ENCODE results near the gene RC3H1.

The RC3H1 gene

GRCh38 chr1:174040387-174040786, 18.2 kb upstream of the RC3H1 start:
- ChIA-PET POLR2A (no interaction called here), CTCF (interaction anchor here (1.6 kb wide), 1 partner anchor 9 kb away, joined by 4 read pairs; no protein-coding TSS in a partner anchor)
- no peak for DNase-seq (ENCODE audit: extremely low spot score)
- no peak for TF ChIP-seq CTCF (IDR thresholded peaks at IDR 0.05; ENCODE audit: control extremely low read depth, extremely low read depth, low read depth, missing control alignments)

GRCh38 chr1:174039027-174039426, 16.9 kb upstream of the RC3H1 start:
- ChIA-PET POLR2A (no interaction called here), CTCF (interaction anchor here (1.9 kb wide), 1 partner anchor 10 kb away, joined by 5 read pairs; no protein-coding TSS in a partner anchor)
- no peak for DNase-seq (ENCODE audit: extremely low spot score)
- no peak for TF ChIP-seq CTCF (IDR thresholded peaks at IDR 0.05; ENCODE audit: control extremely low read depth, extremely low read depth, low read depth, missing control alignments)

GRCh38 chr1:174036798-174037197, 14.6 kb upstream of the RC3H1 start:
- no peak for DNase-seq (ENCODE audit: extremely low spot score)
- CTCF ChIA-PET, result interaction anchor here (1.0 to 1.6 kb wide), 4 partner anchors 9 to 56 kb away, joined by 4 to 7 read pairs (median 5); no protein-coding TSS in a partner anchor
- no peak for TF ChIP-seq CTCF (IDR thresholded peaks at IDR 0.05; ENCODE audit: control extremely low read depth, extremely low read depth, low read depth, missing control alignments)
- POLR2A ChIA-PET, result no interaction called here

- no peak for DNase-seq (ENCODE audit: extremely low spot score)
- POLR2A ChIA-PET, result no interaction called here
- no peak for TF ChIP-seq CTCF (IDR thresholded peaks at IDR 0.05; ENCODE audit: control extremely low read depth, extremely low read depth, low read depth, missing control alignments)
- CTCF ChIA-PET, result interaction anchor here (1.0 to 1.6 kb wide), 4 partner anchors 9 to 57 kb away, joined by 4 to 7 read pairs (median 5); no protein-coding TSS in a partner anchor
Observed at GRCh38 chr1:174036204-174036603, 14.0 kb upstream of the RC3H1 start.

GRCh38 chr1:174032671-174033222, 10.6 kb upstream of the RC3H1 start:
- POLR2A ChIA-PET, result interaction anchor here (1.5 kb wide), 1 partner anchor 10 kb away, joined by 8 read pairs; the partner anchor contains the start of gene RC3H1
- CTCF ChIA-PET, result no interaction called here
- no peak for DNase-seq (ENCODE audit: extremely low spot score)
- no peak for TF ChIP-seq CTCF (IDR thresholded peaks at IDR 0.05; ENCODE audit: control extremely low read depth, extremely low read depth, low read depth, missing control alignments)

- ChIA-PET POLR2A (interaction anchor here (1.5 kb wide), 1 partner anchor 9 kb away, joined by 8 read pairs; the partner anchor contains the start of gene RC3H1), CTCF (interaction anchor here (1.0 to 1.2 kb wide), 4 partner anchors 10 to 232 kb away, joined by 3 to 4 read pairs (median 3); no protein-coding TSS in a partner anchor)
- TF ChIP-seq CTCF (IDR thresholded peaks at IDR 0.05; ENCODE audit: control extremely low read depth, extremely low read depth, low read depth, missing control alignments), result no peak
- no peak for DNase-seq (ENCODE audit: extremely low spot score)
Observed at GRCh38 chr1:174031099-174031498, 8.9 kb upstream of the RC3H1 start.

Measured in GM10248 (cell line).